Cardiac fibroblast (primary cell): ENCODE results near the gene TMBIM4.

Experiments used
- DNase-seq, 2 donors: peaks; one replicate each; pipeline versions ENCODE4 v3.0.0 to v3.0.0-alpha.2; 2010; ENCODE audit warnings: low read depth in 2 of 2
- H3K4me3 ChIP-seq, 2 donors: replicated peaks in 1 of 2; 1 replicate in 1 of 2; 2 replicates in 1 of 2; pipeline ENCODE4 v1.5.1; 2011; ENCODE audit warnings: low read depth in 2 of 2, low read length in 2 of 2, mild to moderate bottlenecking in 2 of 2, moderate library complexity in 1 of 2
- CTCF ChIP-seq: IDR thresholded peaks from one replicate; pipeline ENCODE4 v1.5.1; 2011; ENCODE audit warnings: low read depth, mild to moderate bottlenecking, low read length, inconsistent platforms

The TMBIM4 gene

GRCh38 chr12:66199831-66200509 is 30.2 kb upstream of the TMBIM4 start:
- no peak overlapping the region for H3K4me3 ChIP-seq
- DNase-seq: peak in 1 of 2 donors; percentile 26
- no peak for TF ChIP-seq CTCF

- TF ChIP-seq CTCF: no peak
- no peak for DNase-seq
Observed at GRCh38 chr12:66199141-66199540, 29.3 kb upstream of the TMBIM4 start.

GRCh38 chr12:66197495-66197921 is 27.7 kb upstream of the TMBIM4 start:
- no peak for TF ChIP-seq CTCF

More at GRCh38 chr12:66199141-66199540, 29.3 kb upstream of the TMBIM4 start:
- no peak overlapping the region for H3K4me3 ChIP-seq

GRCh38 chr12:66196806-66197205 is 27.0 kb upstream of the TMBIM4 start:
- TF ChIP-seq CTCF: no peak
- no peak overlapping the region for H3K4me3 ChIP-seq
- DNase-seq: peak; percentile 52 to 87

More at GRCh38 chr12:66197495-66197921, 27.7 kb upstream of the TMBIM4 start:
- peak overlapping the region in 1 of 2 donors; percentile 11 for H3K4me3 ChIP-seq
- peak; percentile 41 to 63 for DNase-seq

GRCh38 chr12:66195242-66195641 is 25.4 kb upstream of the TMBIM4 start:
- TF ChIP-seq CTCF: no peak
- H3K4me3 ChIP-seq: no peak overlapping the region
- no peak for DNase-seq

- no peak for TF ChIP-seq CTCF
- DNase-seq: no peak
- no peak overlapping the region for H3K4me3 ChIP-seq
Observed at GRCh38 chr12:66194122-66194521, 24.3 kb upstream of the TMBIM4 start.
